Measurements from ENCODE around the gene PTMS. TPM values are rescaled to one million over a fixed set of nuclear protein-coding genes. Genes with fewer than 3 reads are reported as not detected.

Gene PTMS
- total and polyA plus RNA-seq, 10 of the 15 experiments (the other 5 are each of a cell fraction or from before 2014, with no cell fraction given), result 2.1 to 127 (median 29.8) TPM

GRCh38 chr12:6772331-6772695 lies 6.2 kb downstream of the PTMS start, which contains the start of gene LAG3:
Gene LAG3 (plus strand): TSS chr12:6772520. CDS start chr12:6772853, 333 bp downstream.
- FAIRE-seq (no peak), DNase-seq (ENCODE audit: low read depth, low spot score) (no peak), ATAC-seq (peak; percentile 34)
- ChIA-PET RAD21 (ENCODE audit: unreplicated experiment) (interaction anchor here (3.3 kb wide), 1 partner anchor 19 kb away, joined by 18 read pairs; the partner anchor contains the start of gene MLF2), POLR2A (interaction anchor here (0.5 to 1.9 kb wide), 5 partner anchors 12 to 92 kb away, joined by 3 to 16 read pairs (median 3); partner anchors contain the start of genes COPS7A, MLF2 and USP5), CTCF (interaction anchor here (1.8 to 12.7 kb wide), 2 partner anchors 8 to 16 kb away, joined by 5 to 221 read pairs; partner anchors contain the start of gene MLF2), SMC1A (ENCODE audit: uncharacterized antibody, unreplicated experiment) (interaction anchor here (3.6 kb wide), 1 partner anchor 19 kb away, joined by 20 read pairs; the partner anchor contains the start of gene MLF2)
- Histone ChIP-seq H3K27me3 (replicated peaks in 1 of 2; ENCODE audit: control insufficient read depth in 2 of 2, insufficient read depth in 2 of 2, low read length in 1 of 2) (no peaks in the 10 kb centered on the region), H3K36me3 (ENCODE audit: control insufficient read depth in 2 of 2, insufficient read depth in 2 of 2, low read length in 1 of 2) (no peaks in the 10 kb centered on the region), H3K27ac (ENCODE audit: control insufficient read depth, insufficient read depth) (peak within 1 kb of the TSS; percentile 38; the same call in 1 of the 2 replicates), H4K20me1 (ENCODE audit: control insufficient read depth, insufficient read depth) (no peaks in the 10 kb centered on the region), H3K4me1 (ENCODE audit: control insufficient read depth, insufficient read depth, low read length) (peaks cover 48% of the 10 kb centered on the region), H3K9ac (ENCODE audit: control insufficient read depth, insufficient read depth, low read length) (no peak within 1 kb of the TSS), H3K79me2 (ENCODE audit: control insufficient read depth, insufficient read depth, low read length) (peaks cover 11% of the 10 kb centered on the region), H3K9me3 (replicated peaks; ENCODE audit: control insufficient read depth, insufficient read depth, low read length) (no peaks in the 10 kb centered on the region), H2AFZ (ENCODE audit: control insufficient read depth, low read depth, low read length) (no peak within 1 kb of the TSS), H3K4me2 (ENCODE audit: control insufficient read depth, insufficient read depth) (peak within 1 kb of the TSS; percentile 83), H3K4me3 (peak within 1 kb of the TSS; percentile 54; the same call in 1 of the 2 replicates)
- in situ Hi-C loops (cut with MboI), result no loop called here
- 28% methylated on average over 6 of the region's 15 CpGs for WGBS (ENCODE audit: insufficient coverage, insufficient replicate concordance, low lambda C conversion rate, missing lambda C conversion rate)
- no peak for TF ChIP-seq RFX5 (IDR thresholded peaks at IDR 0.05; ENCODE audit: low read depth, low read length)
- TF ChIP-seq PAX5 (IDR thresholded peaks at IDR 0.05; ENCODE audit: borderline replicate concordance, low read depth, low read length), result no peak
- TF ChIP-seq ELK1 (IDR thresholded peaks at IDR 0.05; ENCODE audit: low read depth, low read length), result no peak
- TF ChIP-seq PAX8 (IDR thresholded peaks at IDR 0.05), result no peak
- TF ChIP-seq STAT3 (IDR thresholded peaks at IDR 0.05; ENCODE audit: low read depth, low read length), result no peak
- TF ChIP-seq ETV6 (conservative IDR thresholded peaks at IDR 0.05 in 1 of 2, IDR thresholded peaks at IDR 0.05 in 1 of 2; ENCODE audit: borderline replicate concordance in 1 of 2, low read depth in 1 of 2), result no peak
- no peak for TF ChIP-seq ZZZ3 (IDR thresholded peaks at IDR 0.05; ENCODE audit: control insufficient read depth, insufficient read length, low read depth)
- TF ChIP-seq ZSCAN29 (IDR thresholded peaks at IDR 0.05), result no peak
- TF ChIP-seq TCF7 (IDR thresholded peaks at IDR 0.05; ENCODE audit: borderline replicate concordance), result no peak
- no peak for TF ChIP-seq MXI1 (IDR thresholded peaks at IDR 0.05; ENCODE audit: low read depth, low read length)
- no peak for TF ChIP-seq CEBPB (IDR thresholded peaks at IDR 0.05; ENCODE audit: borderline replicate concordance in 1 of 2, low read depth in 2 of 2, low read length in 2 of 2)
- TF ChIP-seq CHD4 (IDR thresholded peaks at IDR 0.05), result no peak
- TF ChIP-seq ATF3 (IDR thresholded peaks at IDR 0.05; ENCODE audit: borderline replicate concordance, extremely low read depth, low read depth, low read length), result no peak
- TF ChIP-seq RELA (IDR thresholded peaks at IDR 0.05; ENCODE audit: borderline replicate concordance, partially characterized antibody), result no peak
- TF ChIP-seq, protein P1, sequence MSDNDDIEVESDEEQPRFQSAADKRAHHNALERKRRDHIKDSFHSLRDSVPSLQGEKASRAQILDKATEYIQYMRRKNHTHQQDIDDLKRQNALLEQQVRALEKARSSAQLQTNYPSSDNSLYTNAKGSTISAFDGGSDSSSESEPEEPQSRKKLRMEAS (IDR thresholded peaks at IDR 0.05; ENCODE audit: low read depth, low read length), result no peak
- TF ChIP-seq, protein P2, sequence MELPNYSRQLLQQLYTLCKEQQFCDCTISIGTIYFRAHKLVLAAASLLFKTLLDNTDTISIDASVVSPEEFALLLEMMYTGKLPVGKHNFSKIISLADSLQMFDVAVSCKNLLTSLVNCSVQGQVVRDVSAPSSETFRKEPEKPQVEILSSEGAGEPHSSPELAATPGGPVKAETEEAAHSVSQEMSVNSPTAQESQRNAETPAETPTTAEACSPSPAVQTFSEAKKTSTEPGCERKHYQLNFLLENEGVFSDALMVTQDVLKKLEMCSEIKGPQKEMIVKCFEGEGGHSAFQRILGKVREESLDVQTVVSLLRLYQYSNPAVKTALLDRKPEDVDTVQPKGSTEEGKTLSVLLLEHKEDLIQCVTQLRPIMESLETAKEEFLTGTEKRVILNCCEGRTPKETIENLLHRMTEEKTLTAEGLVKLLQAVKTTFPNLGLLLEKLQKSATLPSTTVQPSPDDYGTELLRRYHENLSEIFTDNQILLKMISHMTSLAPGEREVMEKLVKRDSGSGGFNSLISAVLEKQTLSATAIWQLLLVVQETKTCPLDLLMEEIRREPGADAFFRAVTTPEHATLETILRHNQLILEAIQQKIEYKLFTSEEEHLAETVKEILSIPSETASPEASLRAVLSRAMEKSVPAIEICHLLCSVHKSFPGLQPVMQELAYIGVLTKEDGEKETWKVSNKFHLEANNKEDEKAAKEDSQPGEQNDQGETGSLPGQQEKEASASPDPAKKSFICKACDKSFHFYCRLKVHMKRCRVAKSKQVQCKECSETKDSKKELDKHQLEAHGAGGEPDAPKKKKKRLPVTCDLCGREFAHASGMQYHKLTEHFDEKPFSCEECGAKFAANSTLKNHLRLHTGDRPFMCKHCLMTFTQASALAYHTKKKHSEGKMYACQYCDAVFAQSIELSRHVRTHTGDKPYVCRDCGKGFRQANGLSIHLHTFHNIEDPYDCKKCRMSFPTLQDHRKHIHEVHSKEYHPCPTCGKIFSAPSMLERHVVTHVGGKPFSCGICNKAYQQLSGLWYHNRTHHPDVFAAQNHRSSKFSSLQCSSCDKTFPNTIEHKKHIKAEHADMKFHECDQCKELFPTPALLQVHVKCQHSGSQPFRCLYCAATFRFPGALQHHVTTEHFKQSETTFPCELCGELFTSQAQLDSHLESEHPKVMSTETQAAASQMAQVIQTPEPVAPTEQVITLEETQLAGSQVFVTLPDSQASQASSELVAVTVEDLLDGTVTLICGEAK (IDR thresholded peaks at IDR 0.05; ENCODE audit: borderline replicate concordance), result no peak
- TF ChIP-seq LARP7 (IDR thresholded peaks at IDR 0.05), result no peak
- TF ChIP-seq NFXL1 (IDR thresholded peaks at IDR 0.05; ENCODE audit: borderline replicate concordance), result no peak
- BruUV-seq (replicated peaks), result no TSS peak
- intact Hi-C loops (cut with micrococcal nuclease; ENCODE audit: unreplicated experiment), result no loop called here
